HG02678 (cell line): ENCODE data around the gene RASGEF1B.

Source experiments
- ATAC-seq: cut with Tn5 transposase; IDR thresholded peaks from one replicate; pipeline ENCODE4 v1.9.1; 2021; ENCODE audit warnings: mild to moderate bottlenecking, moderate library complexity; ENCODE audit not compliant: unreplicated experiment

RASGEF1B gene

DNA sequence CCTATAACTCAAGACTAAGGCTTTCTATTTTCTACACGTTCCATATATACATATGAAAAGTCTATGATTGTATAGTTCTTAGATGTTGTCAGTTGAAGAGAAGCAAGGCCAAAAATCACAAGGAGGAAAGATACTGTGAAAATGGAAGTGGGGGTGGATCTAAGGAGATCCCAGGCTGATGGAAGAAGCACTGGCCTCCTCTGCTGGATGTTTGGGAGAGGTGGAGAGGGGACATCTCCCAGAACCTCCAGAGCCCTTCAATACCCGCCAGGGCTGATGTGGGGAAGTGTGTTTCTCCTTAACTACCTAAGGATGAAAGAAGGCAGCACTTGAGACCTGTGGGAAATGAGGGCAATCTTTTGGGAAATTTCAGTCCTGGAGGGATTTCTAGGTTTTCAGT lies 67.4 kb downstream of the RASGEF1B start:
- no peak for ATAC-seq

DNA sequence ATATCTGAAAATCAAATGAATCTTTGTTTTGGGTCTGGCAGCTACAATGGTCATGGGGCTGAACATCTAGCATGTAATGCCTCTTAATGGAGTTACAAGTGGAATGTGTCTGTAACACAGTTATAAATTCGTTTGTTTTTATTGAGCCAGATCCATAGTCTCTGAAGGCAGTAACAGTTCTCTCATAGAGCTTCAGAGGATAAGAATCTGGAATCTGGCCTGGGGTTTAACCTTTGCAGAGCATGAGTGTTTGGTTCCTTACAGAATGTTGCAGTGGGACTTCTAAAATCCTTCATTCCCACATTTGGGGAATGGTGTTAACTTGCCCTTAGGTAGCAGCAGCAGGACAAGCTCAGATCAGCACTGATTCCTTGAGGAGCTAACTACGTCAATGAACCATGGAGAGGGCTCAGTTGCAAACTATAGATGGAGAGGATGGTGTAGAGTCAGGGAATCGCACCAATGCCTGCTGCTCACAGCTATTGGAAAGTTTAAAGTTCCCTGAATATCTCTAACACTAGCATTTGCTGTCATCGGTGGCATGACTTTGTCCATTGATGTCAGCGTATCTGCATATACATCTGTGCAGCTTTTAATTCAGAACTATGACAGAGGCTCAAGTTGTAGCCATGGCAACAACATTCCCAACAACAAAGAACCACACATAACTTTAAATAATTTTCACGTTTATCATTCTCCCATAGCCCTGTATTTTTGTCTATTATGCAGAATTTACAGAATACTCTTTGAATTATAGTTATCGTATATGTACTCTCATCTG lies 72.2 kb downstream of the RASGEF1B start:
- ATAC-seq: no peak

DNA sequence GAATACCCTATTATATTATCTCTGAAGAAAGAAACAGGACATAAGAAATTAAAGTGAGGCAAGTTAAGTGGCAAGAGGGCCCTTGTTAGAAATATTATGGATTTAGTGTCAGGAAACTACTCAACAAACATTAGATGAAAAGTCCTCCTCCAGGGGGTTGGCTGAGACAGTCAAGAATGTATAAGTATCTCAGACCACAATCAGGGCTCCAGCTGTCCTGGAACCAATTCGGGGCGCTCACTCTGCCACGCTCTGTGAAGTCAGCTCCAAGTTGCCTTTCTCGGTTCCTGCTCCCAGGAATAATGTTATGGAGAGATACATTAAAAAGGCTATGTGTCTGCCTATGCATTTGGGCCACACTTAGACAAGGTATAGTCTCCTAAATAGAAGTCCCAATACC lies 73.3 kb downstream of the RASGEF1B start:
- no peak for ATAC-seq

DNA sequence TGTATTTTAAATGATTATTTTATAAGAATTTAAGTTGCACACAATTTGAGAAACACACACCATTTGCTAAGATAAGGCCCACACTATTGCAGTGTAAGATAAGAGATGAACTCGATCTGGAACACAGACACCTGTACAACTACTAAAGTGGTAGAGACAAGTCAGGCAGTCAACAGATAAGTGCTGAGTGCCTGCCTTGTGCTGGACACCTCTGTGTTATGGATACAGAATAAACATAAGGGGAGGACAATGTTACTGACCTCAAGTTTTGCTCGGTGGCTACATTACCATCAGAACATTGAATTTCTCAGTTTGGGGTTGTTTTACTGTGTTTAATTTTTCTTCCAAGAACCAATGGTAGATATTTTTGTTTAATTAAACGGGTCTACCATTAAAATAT lies 74.1 kb downstream of the RASGEF1B start:
- no peak for ATAC-seq

DNA sequence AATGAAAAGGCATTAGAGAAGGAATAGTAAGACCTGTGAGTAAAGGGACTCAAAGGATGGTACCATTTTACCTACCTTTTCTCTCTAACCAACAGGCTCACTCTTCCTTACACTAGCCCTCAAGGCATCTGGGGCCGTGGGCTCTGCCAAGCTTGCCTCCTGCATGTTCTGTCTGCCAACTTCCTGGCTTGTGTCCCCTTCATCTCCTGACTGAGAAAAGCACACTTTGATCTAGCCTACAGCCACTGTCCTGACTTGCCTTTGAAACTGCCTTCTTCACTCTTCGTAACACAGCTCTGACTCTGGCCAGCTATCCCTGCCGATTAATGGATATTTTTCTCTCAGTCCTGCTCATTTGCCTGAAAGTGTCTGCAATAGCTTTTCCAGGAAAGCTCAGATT lies 76.5 kb downstream of the RASGEF1B start:
- ATAC-seq: no peak

DNA sequence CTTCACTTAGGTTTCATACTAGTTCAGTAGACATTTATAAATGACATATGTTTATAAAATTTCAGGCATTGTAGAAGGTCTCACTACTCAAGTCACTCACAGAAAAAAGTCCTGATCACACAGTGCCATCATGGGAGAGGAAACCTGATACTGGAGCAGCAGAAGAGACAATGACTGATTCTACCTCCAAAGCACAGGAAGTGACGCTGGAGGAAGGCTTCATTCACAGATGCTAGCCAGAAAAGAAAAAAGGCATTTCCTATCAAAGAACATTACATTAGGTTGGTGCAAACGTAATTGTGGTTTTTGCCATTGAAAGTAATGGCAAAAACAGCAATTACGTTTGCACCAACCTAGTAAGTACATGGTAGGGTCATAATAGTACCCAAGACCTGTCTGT lies 79.5 kb downstream of the RASGEF1B start:
- no peak for ATAC-seq

DNA sequence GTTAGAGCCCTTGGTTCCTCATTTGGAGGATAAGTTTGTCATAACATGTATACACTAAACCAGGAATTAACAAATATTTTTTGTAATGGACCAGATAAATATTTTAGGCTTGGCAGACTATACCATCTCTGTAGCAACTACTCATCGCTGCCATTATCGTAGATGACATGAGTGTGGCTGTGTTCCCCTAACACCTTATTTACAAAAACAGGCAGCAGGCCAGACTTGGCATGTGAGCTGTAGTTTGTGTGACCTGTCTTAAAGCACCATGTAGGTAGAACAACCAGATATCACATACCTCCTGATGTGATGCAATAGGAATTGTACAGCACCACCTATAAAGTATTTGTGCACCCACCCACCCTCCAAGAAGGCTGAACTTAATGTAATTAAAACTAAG lies 82.0 kb downstream of the RASGEF1B start:
- ATAC-seq: no peak

DNA sequence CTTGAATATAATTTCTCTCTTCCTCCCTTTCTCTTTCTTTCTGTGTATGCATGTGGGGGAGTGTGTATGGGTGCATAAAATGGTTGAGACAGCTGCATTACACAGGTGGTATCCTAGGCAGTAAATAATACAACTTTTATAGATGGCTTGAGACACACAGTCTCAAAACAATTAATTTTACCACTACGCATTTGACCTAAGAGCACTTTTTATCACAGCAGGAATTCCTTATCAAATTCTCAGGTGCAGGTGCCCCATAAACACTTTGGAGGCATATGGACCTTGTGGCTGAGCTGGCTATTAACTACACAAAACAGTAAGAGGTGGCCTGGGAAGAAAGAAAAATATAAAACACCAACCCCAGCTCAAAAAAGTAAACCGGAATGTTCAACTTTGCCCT lies 91.3 kb downstream of the RASGEF1B start:
- ATAC-seq: no peak

DNA sequence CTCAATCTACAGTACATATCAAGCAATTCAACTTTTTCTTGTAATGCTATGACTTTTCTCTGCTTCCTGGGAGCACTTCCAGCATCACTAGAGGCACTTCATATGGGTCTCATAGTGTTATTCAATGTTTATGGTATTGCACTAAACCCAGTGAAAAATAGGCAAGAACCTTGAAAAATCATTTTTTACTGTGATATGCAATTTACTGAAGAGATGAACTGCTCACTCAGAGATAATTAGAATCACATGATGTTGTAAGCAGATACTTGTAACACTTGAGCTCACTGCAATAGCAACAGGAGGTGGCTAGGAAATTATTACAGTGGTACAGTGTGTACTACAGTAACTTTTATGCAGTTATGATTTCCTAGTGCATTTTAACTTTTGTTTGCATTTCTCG lies 93.3 kb downstream of the RASGEF1B start:
- no peak for ATAC-seq

DNA sequence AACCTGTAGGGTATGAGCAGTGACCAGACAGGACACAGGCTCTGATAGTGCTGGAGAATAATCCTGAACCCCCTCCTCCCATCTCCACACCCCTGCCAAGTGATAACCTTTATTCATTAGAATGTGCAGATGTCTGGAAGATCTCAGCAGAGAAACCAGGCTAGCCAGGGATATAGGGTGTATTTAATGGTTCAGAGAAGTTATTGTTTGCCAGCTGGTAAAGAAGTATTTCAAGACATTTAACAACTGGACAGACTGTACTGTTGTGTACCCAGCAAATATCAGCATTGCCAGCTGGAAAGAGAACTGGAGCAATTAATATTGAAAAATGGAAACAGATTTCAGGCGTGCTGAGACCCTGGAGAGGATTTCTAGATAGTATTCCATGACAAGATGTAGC lies 94.5 kb downstream of the RASGEF1B start:
- no peak for ATAC-seq

DNA sequence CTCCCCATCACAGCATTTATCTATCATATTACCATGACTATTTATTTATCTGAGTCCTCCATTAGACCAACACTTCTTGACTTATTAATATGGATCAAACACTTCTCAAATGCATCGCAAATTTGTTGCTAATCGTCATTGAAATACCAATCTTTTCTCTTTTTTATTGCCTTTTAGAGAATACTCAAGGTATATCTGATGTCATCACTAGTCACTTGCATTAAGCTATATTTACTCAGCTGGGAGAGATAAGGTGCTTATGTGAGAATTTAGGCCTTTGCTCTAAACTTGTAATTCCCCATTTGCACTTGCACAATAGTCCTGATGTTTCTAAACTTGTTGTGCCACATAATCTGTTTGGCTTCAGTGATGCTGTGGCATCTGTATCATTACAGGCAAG lies 95.0 kb downstream of the RASGEF1B start:
- no peak for ATAC-seq
